ENCODE data around the gene RRP15. TPM values are rescaled to one million over a fixed set of nuclear protein-coding genes. Genes with fewer than 3 reads are reported as not detected.
A peak's percentile ranks its signal among the peaks of the same experiment; 100 is the strongest.

RRP15 gene
- total RNA-seq, 1 donor from 2014 or later: 15.8 TPM

DNA sequence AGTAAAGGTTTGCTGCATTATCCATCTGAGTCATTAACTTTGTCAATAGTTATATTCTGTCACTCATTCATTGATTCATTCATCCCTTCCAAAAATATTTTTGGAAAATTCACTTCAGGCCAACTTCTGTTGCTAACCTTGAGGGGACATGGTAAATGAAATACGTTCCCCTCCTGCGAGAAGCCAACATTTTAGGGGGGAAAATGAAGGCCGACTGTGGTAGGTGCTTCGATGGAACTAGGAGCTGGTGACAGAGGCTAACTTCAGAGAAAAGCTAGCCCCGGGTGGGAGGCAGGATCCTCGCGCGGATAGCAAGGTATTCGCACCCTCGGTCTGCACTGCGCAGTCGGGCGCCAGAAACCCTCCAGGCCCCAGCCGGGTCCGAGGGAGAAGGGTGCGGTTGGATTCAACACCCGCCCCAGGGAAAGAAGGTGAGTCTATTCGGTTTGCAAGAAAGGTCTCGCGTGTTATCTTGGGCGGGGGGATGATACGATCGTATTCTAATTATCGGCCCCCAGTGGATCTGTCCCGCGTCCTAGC, 646 bp upstream of the RRP15 start:
- Histone ChIP-seq H3K4me3 (peak overlapping the region; percentile 80), H3K27ac (peak overlapping the region; percentile 69), H4K20me1 (ENCODE audit: low read depth) (peaks cover 5% of the 10 kb centered on the region), H3K9me3 (ENCODE audit: low read depth) (no peaks in the 10 kb centered on the region), H3K79me2 (ENCODE audit: low read depth) (peaks cover 44% of the 10 kb centered on the region), H2AFZ (replicated peaks) (peak overlapping the region; percentile 89), H3K36me3 (no peaks in the 10 kb centered on the region), H3K4me2 (peak overlapping the region; percentile 77), H3K27me3 (no peaks in the 10 kb centered on the region), H3F3A (ENCODE audit: low read depth) (peaks cover 6% of the 10 kb centered on the region), H3K9ac (peak overlapping the region; percentile 41), H3K4me1 (peaks cover 5% of the 10 kb centered on the region)
- peak overlapping the region; percentile 100 for H3K4me3 Mint-ChIP-seq
- no peaks in the 10 kb centered on the region for H3K27me3 Mint-ChIP-seq (ENCODE audit: insufficient read depth, low read depth)
- H3K27ac Mint-ChIP-seq: peak overlapping the region; percentile 95
- peaks cover 21% of the 10 kb centered on the region for H3K4me1 Mint-ChIP-seq
- H3K36me3 Mint-ChIP-seq: no peaks in the 10 kb centered on the region
- H3K9me3 Mint-ChIP-seq: peaks cover 10% of the 10 kb centered on the region
- TF ChIP-seq, protein P1, sequence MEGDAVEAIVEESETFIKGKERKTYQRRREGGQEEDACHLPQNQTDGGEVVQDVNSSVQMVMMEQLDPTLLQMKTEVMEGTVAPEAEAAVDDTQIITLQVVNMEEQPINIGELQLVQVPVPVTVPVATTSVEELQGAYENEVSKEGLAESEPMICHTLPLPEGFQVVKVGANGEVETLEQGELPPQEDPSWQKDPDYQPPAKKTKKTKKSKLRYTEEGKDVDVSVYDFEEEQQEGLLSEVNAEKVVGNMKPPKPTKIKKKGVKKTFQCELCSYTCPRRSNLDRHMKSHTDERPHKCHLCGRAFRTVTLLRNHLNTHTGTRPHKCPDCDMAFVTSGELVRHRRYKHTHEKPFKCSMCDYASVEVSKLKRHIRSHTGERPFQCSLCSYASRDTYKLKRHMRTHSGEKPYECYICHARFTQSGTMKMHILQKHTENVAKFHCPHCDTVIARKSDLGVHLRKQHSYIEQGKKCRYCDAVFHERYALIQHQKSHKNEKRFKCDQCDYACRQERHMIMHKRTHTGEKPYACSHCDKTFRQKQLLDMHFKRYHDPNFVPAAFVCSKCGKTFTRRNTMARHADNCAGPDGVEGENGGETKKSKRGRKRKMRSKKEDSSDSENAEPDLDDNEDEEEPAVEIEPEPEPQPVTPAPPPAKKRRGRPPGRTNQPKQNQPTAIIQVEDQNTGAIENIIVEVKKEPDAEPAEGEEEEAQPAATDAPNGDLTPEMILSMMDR (IDR thresholded peaks at IDR 0.05): no peak
- TF ChIP-seq EZH2phosphoT487 (IDR thresholded peaks at IDR 0.05): no peak
- no peak for TF ChIP-seq EZH2 (IDR thresholded peaks at IDR 0.05)
- no peak for DNase-seq (ENCODE audit: low spot score)

DNA sequence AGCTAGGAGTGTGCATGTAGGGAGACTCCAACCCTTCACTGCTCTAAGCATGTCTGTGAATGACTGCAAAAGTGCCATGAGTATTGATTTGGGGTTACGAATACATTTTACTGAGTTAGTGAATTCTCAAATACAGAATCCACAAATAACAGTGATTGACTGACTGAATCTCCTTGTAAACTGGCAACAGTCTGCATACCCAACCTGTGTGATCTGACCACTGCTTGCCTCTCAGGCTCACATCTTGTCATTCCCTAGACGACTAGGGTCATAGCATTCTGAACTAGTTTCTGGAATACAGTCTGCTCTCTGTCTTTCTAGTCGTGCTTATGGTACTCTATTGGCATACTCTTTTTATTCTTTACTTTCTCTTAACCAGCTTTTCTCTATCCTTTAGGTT, 7.4 kb downstream of the RRP15 start:
- Histone ChIP-seq H3K4me3 (no peak overlapping the region), H3K4me2 (no peak overlapping the region), H3K79me2 (ENCODE audit: low read depth) (peaks cover 98% of the 10 kb centered on the region), H3K36me3 (no peaks in the 10 kb centered on the region), H4K20me1 (ENCODE audit: low read depth) (peaks cover 5% of the 10 kb centered on the region), H3K9me3 (ENCODE audit: low read depth) (no peaks in the 10 kb centered on the region), H3K4me1 (no peaks in the 10 kb centered on the region), H2AFZ (replicated peaks) (no peak overlapping the region), H3K27ac (no peak overlapping the region), H3K9ac (no peak overlapping the region), H3K27me3 (no peaks in the 10 kb centered on the region), H3F3A (ENCODE audit: low read depth) (no peaks in the 10 kb centered on the region)
- Mint-ChIP-seq H3K9me3 (no peaks in the 10 kb centered on the region), H3K4me3 (no peak overlapping the region), H3K4me1 (no peaks in the 10 kb centered on the region), H3K27me3 (ENCODE audit: insufficient read depth, low read depth) (no peaks in the 10 kb centered on the region), H3K36me3 (no peaks in the 10 kb centered on the region), H3K27ac (no peak overlapping the region)
- TF ChIP-seq, protein P1 (IDR thresholded peaks at IDR 0.05): no peak
- TF ChIP-seq EZH2phosphoT487 (IDR thresholded peaks at IDR 0.05): no peak
- no peak for TF ChIP-seq EZH2 (IDR thresholded peaks at IDR 0.05)
- DNase-seq (ENCODE audit: low spot score): no peak

DNA sequence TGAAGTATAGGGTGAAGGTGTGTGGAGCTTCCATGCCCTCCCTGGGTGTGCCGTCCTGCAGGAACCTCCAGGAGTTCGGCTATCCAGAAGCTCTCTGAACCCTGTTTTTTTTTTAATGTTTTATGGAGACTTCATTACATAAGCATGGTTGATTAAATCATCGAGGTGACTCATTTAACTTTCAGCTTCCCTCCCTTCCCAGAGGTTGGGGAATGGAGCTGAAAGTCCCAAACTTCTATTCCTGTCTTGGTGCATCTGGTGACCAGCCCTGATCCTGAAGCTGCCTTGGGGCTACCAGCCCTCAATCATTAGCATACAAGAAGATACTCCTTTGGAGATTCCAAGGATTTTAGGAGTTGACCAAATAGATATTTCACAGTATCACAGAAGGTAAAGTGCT, 9.5 kb downstream of the RRP15 start:
- no peak for DNase-seq (ENCODE audit: low spot score)
- Mint-ChIP-seq H3K27me3 (ENCODE audit: insufficient read depth, low read depth) (no peaks in the 10 kb centered on the region), H3K4me3 (no peak overlapping the region), H3K36me3 (no peaks in the 10 kb centered on the region), H3K27ac (no peak overlapping the region), H3K4me1 (no peaks in the 10 kb centered on the region), H3K9me3 (no peaks in the 10 kb centered on the region)
- TF ChIP-seq EZH2 (IDR thresholded peaks at IDR 0.05) (no peak), EZH2phosphoT487 (IDR thresholded peaks at IDR 0.05) (no peak)
- TF ChIP-seq, protein P1 (IDR thresholded peaks at IDR 0.05): no peak
- Histone ChIP-seq H3K79me2 (ENCODE audit: low read depth) (peaks cover 98% of the 10 kb centered on the region), H3K9me3 (ENCODE audit: low read depth) (no peaks in the 10 kb centered on the region), H3K9ac (no peak overlapping the region), H3K4me1 (peaks cover 18% of the 10 kb centered on the region), H3K4me3 (no peak overlapping the region), H3K36me3 (no peaks in the 10 kb centered on the region), H3K27ac (no peak overlapping the region), H3K27me3 (no peaks in the 10 kb centered on the region), H3F3A (ENCODE audit: low read depth) (peaks cover 8% of the 10 kb centered on the region), H2AFZ (replicated peaks) (no peak overlapping the region), H4K20me1 (ENCODE audit: low read depth) (no peaks in the 10 kb centered on the region), H3K4me2 (no peak overlapping the region)

All from neural progenitor cell (in vitro differentiated cells).